ENCODE measurements around the gene A2M.

A2M gene

DNA sequence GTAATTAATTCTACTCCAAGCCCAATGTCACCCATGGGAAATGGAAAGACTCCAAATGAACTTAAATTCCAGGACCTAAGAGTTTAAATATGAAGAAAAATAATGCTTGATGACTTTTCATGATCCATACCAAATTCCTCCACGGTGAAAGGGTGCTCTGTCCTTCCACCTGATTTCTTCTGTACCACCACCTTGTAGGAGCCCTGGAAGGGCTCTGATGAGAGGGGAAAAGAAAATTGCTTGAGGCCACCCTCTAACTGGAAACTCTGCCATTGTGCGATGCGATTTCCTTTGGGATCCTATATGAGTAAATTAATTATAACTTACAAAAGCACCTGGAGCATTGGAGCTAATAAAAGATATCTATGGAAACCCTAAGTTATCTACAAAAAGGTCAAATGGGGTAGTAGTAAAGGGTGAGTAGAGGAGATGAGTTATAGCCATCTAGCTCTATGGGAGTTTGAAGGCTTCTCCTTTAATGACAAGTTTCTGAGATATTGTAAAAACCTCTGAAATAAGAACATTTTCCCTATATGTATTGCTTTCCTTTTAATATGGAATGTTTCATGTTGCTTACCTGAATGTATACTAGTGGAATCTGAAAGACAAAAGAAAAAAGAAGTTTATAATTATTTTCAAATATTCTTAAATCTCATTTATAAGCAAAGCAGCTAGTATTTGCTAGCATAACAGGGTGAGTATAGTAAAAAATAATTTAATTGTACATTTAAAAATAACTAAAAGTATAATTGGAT lies 5.8 kb downstream of the A2M start:
- H3K4me3 ChIP-seq (ENCODE audit: low read depth, low read length): no peak overlapping the region
- TF ChIP-seq, protein P1, sequence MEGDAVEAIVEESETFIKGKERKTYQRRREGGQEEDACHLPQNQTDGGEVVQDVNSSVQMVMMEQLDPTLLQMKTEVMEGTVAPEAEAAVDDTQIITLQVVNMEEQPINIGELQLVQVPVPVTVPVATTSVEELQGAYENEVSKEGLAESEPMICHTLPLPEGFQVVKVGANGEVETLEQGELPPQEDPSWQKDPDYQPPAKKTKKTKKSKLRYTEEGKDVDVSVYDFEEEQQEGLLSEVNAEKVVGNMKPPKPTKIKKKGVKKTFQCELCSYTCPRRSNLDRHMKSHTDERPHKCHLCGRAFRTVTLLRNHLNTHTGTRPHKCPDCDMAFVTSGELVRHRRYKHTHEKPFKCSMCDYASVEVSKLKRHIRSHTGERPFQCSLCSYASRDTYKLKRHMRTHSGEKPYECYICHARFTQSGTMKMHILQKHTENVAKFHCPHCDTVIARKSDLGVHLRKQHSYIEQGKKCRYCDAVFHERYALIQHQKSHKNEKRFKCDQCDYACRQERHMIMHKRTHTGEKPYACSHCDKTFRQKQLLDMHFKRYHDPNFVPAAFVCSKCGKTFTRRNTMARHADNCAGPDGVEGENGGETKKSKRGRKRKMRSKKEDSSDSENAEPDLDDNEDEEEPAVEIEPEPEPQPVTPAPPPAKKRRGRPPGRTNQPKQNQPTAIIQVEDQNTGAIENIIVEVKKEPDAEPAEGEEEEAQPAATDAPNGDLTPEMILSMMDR (IDR thresholded peaks at IDR 0.05; ENCODE audit: low read depth, low read length): no peak

DNA sequence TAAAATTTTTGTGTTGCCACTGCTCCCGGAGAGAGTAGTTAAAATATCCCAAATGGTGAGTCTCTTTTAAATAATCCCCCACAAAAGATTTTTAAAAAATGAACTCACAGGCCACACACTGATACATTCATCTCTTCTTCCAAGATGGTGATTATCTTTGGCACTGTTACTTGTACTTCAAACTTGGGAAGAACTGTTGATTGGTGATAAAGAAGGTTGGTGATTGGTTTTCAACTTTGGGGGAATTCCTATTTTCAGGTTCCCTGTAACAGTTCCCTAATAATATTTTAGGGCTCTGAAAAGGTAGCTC lies 6.6 kb downstream of the A2M start:
- TF ChIP-seq, protein P1 (IDR thresholded peaks at IDR 0.05; ENCODE audit: low read depth, low read length): no peak
- no peak overlapping the region for H3K4me3 ChIP-seq (ENCODE audit: low read depth, low read length)

DNA sequence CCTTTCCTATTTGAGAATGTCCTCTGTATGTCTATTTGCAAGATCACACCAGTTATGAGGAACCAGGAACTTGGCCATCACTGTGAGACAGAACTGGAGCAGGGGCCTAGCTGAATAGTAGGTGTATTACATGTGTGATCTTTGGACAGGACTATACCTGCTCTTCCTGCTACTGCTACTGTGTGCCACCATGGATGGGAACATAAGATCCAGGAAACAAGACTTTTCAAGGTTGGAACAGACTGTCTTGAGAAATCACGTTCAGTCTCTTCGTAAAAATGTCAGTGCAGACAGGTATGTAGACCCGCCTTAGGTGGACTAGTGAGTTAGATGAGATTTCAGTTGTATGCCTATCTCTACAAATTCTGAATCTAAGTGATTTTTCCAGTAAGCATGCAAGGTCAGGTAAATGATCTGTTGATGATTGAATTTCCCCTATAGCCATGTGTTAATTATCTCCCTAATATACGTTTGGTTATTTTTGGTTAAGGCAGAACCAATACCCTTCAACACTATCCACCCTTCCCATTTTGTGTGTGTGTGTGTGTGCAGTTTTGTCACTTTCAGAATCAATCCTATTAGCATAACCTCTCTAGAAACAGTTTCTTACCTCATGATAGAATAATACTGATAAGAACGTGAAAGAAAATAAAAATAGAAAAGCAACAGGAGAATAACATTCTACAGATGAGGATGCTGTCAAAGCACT lies 7.1 kb downstream of the A2M start:
- TF ChIP-seq, protein P1 (IDR thresholded peaks at IDR 0.05; ENCODE audit: low read depth, low read length): no peak

DNA sequence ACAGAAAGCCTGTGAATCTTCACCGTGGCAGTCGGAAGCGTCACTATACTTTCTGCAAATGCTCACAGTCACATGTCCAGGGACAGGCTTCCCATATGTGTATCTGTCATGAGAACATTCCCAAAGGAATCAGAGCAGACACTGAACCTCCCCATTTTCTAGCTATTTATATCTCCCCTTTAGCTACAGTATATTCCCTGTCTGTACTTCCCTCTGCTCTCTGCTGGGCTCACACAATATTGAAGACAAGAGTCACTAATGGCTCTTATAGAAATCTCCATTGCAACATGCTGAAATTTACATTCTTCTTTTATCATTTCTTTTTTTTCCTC lies 8.2 kb downstream of the A2M start:
- no peak overlapping the region for H3K4me3 ChIP-seq (ENCODE audit: low read depth, low read length)
- TF ChIP-seq, protein P1 (IDR thresholded peaks at IDR 0.05; ENCODE audit: low read depth, low read length): no peak

More for the DNA sequence above, 7.1 kb downstream of the A2M start:
- no peak overlapping the region for H3K4me3 ChIP-seq (ENCODE audit: low read depth, low read length)

DNA sequence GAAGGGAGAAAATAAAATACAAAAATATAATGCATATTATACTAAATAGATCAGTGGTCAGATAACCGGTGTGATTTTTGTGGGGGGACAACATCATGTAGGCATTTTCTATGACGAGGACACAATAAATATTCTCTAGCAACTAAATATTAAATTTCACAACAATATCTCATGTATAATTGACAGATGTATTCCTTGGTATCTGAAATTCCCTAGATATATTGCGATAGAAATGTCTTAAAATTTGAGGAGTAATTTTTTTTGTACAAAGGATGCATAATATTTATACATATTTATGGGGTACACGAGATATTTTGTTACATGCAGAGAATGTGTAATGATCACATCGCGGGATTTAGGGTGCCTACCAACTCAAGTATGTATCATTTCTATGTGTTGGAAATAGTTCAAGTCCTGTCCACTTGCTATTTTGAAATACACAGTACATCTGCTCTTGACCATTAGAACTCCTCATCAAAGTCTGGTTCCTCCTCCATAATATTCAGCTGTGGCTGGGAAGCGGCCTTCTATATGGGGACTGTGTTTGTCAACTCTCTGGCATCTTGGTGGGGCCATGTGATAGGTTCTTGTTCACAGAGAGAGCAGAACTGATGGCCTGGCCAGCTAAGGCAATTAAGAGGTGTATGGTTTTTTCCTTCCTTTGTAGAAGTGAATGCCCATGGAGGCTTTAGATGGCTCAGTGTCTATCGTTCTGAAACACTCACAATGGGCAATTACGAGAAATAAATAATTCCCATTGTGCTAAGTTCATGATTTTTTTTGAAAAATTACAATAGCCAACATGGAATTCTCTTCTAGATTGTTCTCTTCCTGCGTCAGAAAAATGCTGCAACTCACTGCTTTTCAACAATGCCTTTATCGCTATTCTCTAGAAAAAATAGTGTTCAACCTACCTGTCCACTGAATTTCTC lies 8.8 kb downstream of the A2M start:
- no peak overlapping the region for H3K4me3 ChIP-seq (ENCODE audit: low read depth, low read length)
- TF ChIP-seq, protein P1 (IDR thresholded peaks at IDR 0.05; ENCODE audit: low read depth, low read length): no peak

DNA sequence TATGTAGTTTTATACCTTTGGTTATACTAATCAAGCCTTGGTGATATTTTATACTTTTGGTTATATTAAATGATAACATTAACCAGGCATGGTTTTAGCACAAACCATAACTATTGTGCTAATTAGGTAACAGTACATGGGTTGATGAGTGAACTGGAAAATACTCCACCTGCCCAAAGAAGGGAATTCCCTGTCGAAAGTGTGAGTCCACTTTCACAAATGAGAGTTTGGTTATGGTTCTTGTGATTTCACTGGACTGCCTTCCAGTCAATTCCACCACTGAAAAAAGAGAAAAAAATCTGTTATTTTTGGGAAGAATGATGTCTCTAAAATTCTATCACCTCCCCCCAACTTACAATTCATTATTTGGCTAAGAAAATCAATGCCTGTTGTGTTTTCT lies 9.7 kb downstream of the A2M start:
- H3K4me3 ChIP-seq (ENCODE audit: low read depth, low read length): no peak overlapping the region
- TF ChIP-seq, protein P1 (IDR thresholded peaks at IDR 0.05; ENCODE audit: low read depth, low read length): no peak

Data from WI38 (cell line).